Astrocyte of the spinal cord (primary cell): ENCODE measurements around the gene CUL7.

Experiments used
- DNase-seq: peaks from one replicate; pipeline ENCODE4 v3.0.0; 2011; ENCODE audit warnings: low read depth, low spot score
- H3K4me3 ChIP-seq: 2 replicates; pipeline ENCODE4 v1.5.1; 2011; ENCODE audit warnings: low read depth, mild to moderate bottlenecking, low read length, moderate library complexity
- CTCF ChIP-seq: IDR thresholded peaks from 2 replicates; pipeline ENCODE4 v1.5.1; 2012; ENCODE audit warnings: low read depth, mild to moderate bottlenecking, low read length, inconsistent platforms
- in situ Hi-C: cut with HindIII; loops from 2 replicates; pipeline ENCODE4 v1.10.0; 2017; ENCODE audit warnings: low sequenced_read_pairs

CUL7 gene

GRCh38 chr6:43070028-43070632 lies 16.5 kb upstream of the CUL7 start:
- in situ Hi-C loops = no loop called here
- no peak overlapping the region for H3K4me3 ChIP-seq
- peak; percentile 72 for DNase-seq
- TF ChIP-seq CTCF = peak; percentile 60

DNA sequence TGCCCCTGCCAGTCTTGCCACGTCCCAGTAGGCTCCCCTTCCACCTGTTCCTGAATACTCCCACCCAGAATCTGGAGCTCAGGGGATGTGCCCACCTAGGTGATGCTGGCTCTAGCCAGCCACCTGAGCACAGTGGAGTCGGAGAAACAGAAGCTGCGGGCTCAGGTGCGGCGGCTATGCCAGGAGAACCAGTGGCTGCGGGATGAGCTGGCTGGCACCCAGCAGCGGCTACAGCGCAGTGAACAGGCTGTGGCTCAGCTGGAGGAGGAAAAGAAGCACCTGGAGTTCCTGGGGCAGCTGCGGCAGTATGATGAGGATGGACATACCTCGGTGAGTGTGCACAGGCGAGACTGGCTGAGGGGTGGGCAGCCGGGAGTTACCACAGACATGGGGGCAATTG lies 9.2 kb upstream of the CUL7 start:
- H3K4me3 ChIP-seq = no peak overlapping the region
- DNase-seq = no peak
- no peak for TF ChIP-seq CTCF
- in situ Hi-C loops = no loop called here

DNA sequence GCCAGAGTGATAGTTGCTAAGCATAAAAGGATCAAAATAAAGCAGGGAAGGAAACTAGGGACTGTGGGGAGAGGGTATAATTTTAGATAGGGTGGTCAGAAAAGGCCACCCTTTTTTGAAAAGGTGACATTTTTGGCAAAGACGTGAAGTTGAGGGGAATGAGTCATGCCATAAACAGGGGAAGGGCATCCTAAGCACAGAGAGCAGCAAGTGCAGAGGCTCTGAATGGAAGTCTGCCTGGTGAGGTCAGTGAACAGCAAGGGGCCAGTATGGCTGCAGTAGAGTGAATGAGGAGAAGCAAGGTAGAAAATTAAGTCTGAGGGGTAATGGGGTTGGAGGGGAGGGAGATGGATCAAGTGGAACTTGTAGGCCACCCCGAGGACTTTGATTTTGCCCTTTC lies 8.2 kb upstream of the CUL7 start:
- no peak overlapping the region for H3K4me3 ChIP-seq
- peak; percentile 30 for DNase-seq
- in situ Hi-C loops = no loop called here
- TF ChIP-seq CTCF = no peak

DNA sequence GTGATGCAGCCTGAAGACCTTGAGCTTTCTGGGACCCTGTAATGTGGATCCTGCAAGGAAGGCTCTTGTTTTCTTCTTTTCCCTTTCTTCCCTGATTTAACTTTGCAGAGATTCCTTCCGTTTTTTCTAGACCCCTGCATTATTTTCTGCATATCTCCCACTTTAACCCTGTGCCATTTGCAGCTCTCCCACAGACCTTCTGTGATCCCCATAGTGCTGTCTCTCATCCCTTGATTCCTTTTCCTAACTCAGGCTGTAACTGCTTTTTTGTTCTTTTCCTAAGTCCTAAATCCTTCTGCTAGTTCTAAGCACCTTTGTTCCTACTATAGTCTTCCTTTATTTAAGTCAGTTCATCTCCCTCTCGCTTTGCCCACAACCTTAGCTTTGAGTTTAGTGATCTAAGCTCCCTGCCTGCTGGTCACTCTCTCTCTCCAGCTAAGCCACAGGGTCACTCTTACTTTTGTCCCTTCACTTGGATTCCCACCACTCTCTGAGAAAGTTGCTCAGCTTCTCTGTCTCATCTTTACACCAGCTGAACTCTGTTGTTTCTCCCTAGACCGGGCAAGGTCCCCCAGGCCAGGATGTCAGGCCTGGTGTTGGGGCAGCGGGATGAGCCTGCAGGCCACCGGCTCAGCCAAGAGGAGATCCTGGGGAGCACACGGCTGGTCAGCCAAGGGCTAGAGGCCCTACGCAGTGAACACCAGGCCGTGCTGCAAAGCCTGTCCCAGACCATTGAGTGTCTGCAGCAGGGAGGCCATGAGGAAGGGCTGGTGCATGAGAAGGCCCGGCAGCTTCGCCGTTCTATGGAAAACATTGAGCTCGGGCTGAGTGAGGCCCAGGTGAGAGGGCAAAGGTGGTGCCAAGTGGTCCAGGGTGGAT lies 7.3 kb upstream of the CUL7 start:
- no peak overlapping the region for H3K4me3 ChIP-seq
- DNase-seq = no peak
- in situ Hi-C loops = no loop called here
- TF ChIP-seq CTCF = no peak

DNA sequence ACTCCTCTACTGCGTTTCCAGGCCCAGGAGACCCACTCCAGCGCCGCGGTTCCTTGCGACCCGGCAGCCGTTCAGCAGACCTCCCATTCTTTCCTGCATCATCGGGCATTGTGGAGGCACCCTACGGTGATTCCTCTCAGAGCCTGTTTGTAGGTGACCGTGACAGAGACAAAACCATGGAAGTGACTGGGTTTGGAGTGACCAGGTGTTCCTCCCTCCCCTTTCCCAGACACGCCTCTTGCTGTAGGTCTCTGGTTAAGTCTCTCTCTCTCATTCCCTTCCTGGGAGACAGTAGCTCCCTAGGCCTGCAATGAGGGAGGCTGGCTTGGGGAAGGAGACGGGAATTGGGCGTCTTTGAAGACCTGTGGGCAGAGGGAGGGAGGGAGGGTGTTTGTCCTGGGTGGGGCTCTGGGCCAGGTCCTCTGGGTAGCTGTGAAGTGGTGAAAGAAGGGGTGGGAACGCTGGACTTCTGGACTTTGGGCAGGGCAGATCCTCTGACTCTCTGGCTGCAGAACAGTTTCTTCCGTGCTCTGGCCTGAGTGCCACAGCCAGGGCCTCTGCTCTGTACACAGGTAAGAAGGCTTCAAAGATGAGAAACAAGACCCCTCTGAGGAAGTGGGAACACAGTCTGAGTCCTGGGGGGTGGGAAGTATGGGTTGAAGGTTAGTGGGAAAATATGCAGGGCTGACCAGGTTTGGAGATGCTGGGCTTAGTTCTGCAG lies 6.5 kb upstream of the CUL7 start:
- TF ChIP-seq CTCF = no peak
- DNase-seq = no peak
- in situ Hi-C loops = no loop called here
- peak overlapping the region; percentile 82 for H3K4me3 ChIP-seq

DNA sequence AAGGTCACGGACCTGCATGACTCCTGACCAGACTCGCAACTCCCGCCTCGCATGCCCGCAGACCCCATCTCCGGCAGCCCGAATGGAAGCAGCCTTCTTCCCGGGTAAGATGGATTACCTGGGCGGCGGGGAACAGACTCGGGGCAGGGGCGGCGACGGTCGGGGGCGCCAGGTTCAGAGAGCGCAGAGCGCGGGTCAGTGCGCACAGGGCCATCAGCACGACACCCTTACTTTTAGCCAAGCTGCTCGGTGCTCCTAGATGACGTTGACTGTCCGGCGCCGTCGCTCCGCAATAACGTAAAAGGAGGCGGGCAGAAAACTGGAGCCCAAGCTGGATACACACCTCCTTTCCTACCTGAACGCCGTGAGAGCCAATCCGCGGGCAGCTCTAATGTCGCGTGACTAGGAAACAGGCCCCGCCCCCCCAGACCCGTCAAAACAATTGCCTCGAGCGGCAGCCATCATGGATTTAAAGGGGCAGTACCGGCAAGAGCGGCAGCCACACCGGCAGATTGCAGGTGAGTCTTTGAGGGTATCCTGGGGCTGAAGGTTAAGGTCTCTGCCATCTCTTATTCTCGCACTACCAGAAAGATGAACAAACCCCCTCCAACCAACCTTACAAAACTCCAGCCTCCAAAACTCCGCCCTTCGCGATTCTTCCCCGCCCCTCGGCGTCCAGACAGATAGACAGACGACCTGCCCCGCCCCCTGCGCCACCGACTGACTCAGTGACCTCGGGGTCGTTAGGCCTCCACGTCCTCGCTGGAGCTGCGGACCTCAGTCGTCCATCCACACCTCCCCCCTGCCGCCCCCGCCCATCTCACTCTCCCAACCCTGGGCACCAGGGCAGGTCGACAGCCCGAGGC lies 5.8 kb upstream of the CUL7 start, which contains the start of the genes KLC4 and MRPL2:
KLC4 (plus strand) TSS at position 464 of the 866 bp plus-strand sequence. CDS start 1,705 bp downstream, outside the sequence.
MRPL2 (minus strand) TSS at position 267 of the 866 bp plus-strand sequence; CDS start at position 214, 53 bp downstream.
- TF ChIP-seq CTCF = no peak
- peak within 1 kb of the TSS; percentile 82 for H3K4me3 ChIP-seq
- peak; percentile 99 for DNase-seq
- in situ Hi-C loops = no loop called here
